ENCODE data around the gene NACC2. TPM values are rescaled to one million over a fixed set of nuclear protein-coding genes. Genes with fewer than 3 reads are reported as not detected.

The NACC2 gene
- total RNA-seq, 1 donor from 2014 or later = 7.0 TPM

- ATAC-seq = no peak
Observed at GRCh38 chr9:136009516-136009915, 85.6 kb downstream of the NACC2 start.

DNA sequence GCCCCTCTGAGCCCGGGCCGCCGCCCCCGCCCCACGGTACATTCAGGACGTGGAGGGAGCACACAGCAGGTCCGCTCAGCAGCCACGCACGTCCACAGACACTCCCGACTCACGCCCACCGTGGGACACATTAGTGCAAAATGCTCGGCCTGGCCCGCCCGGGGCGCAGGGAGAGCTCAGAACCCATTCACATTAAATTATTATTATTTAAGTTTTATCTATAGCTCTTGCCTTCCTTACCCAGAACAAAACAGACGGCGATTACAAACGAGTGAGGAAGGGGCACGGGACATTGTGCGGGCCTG is 86.4 kb downstream of the NACC2 start:
- ATAC-seq = no peak

DNA sequence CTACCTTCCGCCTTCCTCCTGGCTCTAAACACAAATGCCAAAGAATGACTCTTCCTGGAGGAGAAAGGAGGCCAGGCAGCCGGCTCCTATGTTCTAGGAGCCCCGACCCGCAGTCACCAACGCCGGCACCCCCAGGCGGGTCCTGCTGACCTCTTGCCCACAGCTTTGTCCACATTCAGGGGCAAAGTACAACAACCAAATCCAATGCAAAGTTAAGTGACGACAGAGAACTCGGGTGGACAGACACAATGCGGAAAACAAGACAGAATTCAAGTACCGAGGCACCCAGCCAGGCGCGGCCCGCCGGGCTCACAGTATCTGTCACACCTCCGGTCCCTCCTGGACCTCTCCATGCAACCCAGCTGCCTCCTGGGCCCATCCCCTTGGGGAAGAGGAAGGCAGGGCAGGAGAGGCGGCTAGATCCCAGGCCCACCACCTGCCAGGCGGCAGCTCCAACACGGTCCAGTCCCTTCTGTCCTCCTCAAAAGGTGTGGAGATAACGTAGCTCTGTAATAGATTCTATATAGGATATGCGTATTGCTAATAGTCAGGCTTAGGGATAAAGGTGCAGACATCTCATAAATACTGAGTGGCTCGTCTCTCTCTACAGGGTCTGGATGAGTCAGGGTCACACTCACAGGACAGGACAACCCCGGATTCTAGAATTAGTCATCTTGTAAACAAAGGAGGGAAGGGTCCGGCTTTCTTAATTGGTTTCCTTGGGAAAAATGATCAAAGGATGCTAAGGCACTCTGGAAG is 87.0 kb downstream of the NACC2 start:
- ATAC-seq = no peak

DNA sequence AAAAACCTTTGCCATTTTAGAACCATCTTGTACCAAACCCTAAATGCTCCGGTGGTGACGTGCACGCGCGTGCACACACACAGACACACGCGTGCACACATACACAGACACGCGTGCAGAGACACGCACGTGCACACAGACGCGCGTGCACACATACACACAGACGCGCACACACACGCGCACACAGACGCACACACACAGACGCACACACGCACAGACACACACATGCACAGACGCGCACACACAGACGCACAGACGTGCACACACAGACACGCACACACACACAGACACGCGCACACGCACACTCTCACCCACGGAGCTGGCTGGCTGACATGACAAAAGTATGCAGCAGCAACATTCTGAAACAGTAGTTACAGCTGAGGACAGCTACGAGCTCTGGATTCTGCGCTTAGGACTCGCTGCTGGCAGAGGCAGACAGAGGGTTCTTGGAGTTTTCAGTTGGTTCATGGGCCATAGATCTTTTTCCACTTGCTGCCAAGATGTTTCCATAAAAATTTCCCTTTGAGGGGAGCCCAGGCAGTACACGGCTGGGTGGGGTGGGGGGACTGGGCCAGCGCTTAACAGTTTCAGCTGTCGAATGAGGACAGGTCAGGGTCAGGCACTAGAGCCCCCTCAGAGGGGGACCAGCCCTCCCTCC is 87.7 kb downstream of the NACC2 start:
- ATAC-seq = no peak

GRCh38 chr9:136006169-136006568 is 88.9 kb downstream of the NACC2 start:
- no peak for ATAC-seq

- no peak for ATAC-seq
Observed at GRCh38 chr9:136004712-136005111, 90.4 kb downstream of the NACC2 start.

DNA sequence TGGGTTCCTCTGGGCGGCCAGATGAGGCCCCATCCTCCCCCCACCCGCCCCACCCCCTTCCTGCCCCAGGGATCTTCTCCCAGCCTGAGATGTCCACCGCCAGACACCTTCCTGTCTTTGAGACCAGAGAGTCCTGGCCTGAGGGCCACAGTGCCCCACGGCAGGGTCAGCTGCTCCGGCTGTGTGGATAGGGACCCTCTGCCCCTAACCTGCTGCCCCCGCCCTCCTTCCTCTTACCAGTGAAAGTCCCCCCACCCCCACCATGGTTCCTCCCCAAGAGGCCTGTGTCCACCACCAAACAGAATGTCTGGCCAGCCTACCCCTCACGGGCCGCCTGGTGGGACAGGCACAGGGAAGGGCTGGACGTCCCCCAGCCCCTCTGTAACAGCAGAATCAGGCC is 90.9 kb downstream of the NACC2 start:
- no peak for ATAC-seq

DNA sequence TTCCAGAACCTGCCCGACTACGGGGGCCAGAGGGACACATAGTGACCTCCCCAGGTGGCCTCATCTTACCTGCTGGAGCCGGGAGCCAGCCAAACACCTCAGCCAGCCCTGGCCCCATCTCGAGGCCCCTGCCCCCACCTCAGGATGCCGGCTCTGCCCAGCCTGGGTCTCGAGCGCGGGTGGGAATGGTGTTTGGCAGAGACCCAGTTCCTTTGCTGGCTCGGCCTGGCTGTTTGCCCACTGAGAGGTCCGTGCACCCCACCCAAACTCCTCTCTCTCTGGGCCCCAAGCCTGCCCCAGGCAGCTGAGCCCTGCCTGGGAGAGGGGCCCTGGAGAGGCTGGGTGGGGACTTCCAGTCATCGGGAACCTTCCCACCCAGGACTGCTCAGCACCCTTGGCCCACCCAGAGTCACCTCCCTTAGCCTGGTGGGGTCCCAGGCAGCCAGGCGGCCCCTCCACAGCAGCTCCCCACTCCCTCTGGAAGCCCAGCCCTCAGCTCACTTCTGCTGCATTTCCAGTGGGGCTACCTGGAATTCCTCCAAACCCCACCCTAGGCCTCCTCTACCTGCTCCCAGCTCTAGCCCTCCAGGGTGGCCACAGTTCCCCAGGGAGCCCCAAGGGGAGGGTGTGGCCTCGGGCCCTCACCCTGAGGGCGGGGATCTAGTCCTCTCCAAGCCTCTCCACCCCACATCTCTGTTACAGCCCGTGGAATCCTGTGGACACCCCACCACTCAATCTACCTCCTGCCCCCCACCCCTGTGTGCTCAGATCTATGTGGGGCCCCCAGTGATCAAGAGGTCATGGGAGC is 91.5 kb downstream of the NACC2 start:
- no peak for ATAC-seq

DNA sequence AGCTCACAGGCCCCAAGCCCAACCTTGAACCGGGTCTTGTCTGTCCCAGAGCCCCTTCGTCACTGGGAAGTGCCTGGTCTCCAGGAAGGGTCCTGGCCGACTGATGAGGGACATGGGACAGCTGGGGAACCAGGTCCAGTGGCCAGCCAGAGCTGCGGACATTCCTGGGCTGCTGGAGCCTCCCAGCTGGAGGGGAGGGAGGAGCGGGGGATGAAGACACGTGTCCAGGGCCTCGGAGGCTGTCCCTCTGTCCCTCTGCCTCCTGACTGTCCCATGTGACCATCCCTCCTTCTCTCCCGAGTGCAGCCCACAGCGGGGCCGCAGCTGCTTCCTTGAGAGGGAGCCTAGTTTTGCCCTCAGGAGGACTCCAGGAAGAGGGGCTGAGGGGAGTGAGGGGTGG is 92.2 kb downstream of the NACC2 start:
- ATAC-seq = no peak

GRCh38 chr9:136002215-136002614 is 92.9 kb downstream of the NACC2 start:
- ATAC-seq = no peak

DNA sequence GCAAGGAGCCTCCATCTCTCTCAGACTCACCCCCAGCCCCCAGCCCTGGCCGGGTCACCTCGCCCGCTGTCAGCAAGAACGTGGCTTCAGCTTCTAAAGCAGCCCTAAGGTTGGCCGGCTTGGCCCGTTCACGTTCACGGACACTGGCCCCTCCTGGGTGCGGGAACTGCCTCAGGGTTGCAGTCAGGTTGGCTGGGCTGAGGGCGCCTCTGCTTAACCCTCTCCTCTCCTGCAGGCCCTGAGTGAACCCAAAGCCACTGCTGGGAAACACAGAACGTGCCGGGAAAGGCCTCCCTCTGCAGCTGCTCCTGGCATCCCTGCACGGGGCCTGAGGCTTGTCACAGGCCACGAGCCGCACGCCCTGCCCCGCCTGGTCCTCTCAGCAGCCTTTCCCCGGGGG is 93.9 kb downstream of the NACC2 start:
- ATAC-seq = no peak

DNA sequence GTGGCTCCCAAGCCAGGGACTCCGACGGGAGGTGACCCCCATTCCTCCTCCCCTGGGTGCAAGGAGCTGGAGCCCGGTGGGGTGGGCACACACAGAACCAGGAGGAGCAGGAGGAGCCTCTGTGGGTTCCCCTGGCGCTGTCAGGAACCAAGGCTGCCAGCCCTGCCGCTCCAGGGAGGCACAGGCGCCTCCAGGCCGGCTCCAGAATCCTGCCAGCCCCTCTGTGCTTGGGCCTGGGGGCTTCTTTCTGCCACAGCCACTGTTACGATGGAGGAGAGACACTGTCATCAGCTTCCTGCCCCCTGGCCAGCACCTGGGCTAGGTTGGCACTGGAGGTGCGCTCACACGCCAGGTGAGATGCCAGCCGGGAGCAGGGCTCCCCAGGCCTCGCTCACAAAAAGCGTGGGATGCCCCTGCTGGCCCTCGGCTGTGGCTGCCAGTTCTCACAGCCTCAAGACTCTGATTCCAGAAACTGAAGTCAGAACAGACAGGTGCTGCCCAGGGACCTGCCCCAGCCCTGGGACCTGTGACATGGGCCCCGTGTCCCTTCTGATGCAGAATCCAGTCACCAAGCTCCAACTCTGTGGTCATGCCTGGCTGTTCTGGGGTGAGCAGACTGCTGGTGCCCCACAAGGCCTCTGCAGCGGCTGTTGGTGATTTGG is 96.5 kb downstream of the NACC2 start:
- ATAC-seq = no peak

GRCh38 chr9:135998016-135998380 is 97.1 kb downstream of the NACC2 start:
- no peak for ATAC-seq

DNA sequence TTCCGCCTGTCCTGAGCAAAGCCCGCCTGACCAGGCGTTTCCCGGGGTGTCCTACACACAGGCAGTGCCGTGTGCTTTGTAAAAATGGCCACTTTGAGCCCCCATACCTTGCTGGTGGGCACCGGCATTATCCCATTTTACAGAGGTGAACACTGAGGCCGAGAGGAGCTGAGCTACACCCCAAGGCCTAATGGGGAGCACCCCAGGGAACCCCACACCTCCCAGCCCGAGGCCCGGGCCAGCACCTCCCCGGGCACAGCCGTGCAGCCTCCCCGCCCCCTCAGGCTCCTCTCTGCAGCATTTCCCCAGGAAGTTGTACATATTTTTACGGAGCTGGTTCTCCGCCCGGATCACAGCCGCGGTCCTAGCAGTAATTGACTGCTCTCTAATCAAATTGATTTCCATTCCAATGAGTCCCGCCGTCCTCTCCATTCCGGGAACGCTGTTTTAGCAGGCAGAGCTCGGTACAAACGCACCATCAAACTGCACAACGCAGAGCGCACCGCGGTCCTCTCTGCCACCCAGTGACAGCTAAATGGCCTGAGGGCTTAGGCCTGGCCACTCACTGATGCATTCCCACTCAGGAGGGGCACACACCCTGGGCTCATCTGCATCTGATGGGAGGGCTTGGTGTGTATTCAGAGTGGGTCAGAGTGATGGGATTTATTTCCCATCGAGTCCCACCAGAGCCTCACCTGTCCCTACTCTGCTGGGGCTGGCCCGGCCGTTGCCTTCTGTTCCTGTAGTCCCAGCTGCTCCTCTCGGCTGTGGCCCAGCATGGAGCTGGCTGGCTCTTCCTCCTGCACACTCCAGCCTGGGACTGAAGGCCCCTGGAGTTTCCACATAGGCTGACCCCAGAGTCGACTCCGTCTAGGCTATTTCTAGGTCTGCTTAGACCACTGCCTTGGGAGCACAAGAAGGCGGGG is 97.7 kb downstream of the NACC2 start:
- no peak for ATAC-seq

DNA sequence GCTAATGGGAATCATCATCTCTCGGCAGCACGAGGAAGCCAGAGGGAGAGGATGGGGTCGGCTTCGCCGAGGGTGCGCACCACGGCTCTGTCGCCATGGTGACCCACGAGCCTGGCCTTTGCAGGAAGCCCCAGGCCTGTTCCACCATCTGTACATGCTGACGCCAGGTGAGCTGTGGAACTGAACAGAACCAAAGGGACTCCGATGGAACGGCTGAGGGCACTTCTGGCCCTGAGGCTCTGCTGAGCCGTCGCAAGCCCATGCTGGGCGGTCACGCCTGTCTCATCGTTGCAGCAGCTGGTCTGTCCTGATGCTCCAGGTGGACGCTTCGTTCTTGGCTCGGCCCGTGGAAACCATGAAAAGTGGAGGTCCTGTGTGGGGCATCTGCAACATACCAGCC is 99.3 kb downstream of the NACC2 start:
- ATAC-seq = no peak

DNA sequence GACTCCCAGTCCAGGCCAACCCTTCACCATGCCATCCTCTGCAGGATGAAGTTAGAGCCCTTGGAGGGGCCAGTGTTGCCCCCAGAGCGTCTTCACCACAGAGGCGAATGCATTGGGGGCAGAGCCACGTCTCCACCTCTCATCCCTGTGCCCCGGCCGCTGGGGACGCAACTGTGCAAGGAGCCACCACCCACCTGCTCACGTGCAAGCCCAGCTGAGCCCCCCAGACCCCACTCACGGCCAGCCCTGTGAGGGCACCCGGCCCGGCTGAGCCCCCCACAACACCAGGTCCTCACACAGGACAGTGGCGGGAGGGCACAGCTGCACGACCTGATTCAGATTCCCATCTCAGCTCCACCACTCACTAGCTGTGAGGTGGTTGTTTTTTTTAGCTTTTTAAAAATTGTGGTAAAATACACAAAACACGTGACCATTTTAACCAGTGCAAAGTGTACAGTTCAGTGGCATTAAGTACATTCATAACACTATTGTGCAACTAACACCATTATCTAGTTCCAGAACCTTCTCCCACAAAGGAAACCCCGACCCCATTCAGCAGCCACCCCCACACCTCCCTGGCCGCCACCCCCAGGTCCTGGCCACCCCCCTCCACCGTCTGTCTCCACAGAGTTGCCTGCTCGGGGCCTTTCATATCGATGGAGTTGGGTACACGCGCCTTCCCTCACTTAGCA is 100.4 kb downstream of the NACC2 start:
- no peak for ATAC-seq

DNA sequence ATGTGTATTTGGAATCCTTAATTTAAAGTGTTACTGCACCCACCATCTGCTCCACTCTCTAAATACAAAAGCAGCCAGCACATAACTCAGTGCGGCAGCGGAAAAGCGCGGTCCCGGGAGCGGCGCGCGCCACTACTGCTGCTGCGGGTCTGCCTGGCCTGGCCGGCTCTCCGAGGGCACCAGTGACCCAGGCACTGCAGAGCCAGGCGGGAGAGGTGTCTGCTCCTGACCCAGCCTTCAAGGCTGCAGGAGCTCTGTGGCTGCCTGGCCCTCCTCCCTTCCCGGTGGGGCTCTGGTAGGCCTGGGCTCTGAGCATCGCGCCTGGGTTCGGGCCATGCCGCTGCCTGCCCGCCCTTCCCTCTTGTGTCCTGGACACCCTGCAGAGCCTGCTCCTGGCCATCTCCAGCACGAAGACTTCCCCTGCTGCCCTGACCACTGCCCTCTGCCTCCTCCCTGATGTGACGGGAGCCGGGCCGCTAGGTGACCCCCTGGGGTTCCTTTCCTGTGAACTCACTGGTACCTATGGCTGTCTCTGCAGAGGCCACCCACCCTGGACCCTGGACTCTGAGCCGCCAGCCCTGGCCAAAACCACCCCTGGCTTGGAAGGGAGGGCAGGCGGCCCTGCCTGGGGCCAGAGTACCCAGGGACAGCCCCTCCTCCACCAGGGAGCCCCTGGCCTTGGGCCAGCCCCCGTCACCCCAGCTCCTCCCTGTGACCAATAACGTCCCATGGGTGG is 101.2 kb downstream of the NACC2 start:
- no peak for ATAC-seq

- no peak for ATAC-seq
Observed at GRCh38 chr9:135993409-135993742, 101.7 kb downstream of the NACC2 start.

DNA sequence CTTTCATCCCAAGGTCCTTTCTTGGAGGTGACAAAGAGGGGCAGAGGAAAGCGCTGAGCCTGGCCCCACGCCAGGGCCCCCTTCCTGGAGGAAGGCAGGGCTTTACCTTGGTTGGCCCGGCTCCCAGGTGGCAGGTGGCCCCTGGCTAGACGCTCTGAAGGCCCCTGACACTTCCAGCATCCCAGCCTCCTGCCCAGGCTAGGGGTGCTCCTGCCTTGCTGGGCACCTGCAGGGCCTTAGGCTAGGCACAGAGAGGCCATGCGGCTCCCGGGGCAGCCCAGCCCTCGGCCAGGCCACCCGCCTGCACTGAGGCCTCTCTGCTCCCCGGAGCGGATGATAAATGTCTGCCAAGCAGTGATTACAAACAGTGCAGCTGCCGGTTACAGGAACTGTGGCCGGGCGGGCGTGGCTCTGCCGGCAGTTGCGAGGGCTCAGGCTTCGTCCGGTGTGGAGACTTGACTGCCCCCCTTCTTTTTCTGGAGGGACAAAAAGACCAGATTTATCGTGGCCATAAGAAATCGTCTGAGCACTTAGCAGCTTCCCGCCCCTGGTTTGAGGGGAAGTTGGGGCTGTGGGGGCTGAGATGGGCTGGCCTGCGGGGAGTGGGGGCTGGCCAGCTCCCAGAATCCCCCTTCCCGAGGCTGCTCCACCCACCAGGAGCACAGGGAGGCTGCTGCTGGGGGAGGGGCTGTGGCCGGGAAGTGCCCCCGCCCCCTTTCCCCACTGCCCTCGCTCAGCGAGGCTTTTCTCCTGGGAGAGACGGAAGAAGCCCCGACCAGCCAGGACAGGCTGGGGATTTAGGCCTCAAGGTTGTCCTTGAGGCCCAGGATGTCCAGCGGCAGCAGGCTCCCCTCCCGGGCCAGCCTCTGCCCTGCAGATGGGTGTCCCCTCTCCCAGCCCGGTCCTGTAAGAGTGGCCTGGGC is 102.3 kb downstream of the NACC2 start:
- ATAC-seq = peak; percentile 44

DNA sequence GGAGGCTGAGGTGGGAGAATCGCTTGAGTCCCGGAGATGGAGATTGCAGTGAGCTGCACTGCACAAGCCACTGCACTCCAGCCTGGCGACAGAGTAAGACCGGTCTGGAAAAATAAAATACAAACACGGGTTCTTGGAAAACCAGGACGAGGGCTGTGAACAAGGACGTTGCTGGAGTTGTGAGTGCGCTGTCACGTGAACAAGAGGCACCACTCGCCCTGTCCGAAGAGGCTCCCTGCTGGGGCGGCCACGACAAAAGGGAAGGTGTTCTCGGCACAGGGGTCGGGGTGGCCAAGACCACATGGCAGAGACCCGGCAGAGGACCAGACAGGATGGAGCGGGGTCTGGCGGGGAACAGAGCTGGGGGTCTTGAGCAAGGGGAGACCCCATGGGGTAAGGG is 103.3 kb downstream of the NACC2 start:
- no peak for ATAC-seq

Data from esophagus mucosa (tissue), 1 donor.